Uterus (tissue), 2 donors: ENCODE data around the gene IARS2.

Experiments
- CTCF ChIP-seq, 4 experiments: fragments of 200-600 bp in 2 of 4; fragments of 450-650 bp in 2 of 4; sonication (generic) in 2 of 4; IDR thresholded peaks; one replicate each; pipeline ENCODE4 v1.5.1; 2016 to 2019; ENCODE audit warnings: antibody characterized with exemption in 4 of 4, mild to moderate bottlenecking in 2 of 4, moderate library complexity in 1 of 4
- POLR2A ChIP-seq, 2 donors: fragments of 450-650 bp; IDR thresholded peaks; one replicate each; pipeline ENCODE4 v1.6.1; 2016; ENCODE audit warnings: antibody characterized with exemption in 2 of 2, mild to moderate bottlenecking in 1 of 2, moderate library complexity in 1 of 2

GRCh38 chr1:220092694-220093093, 1.2 kb upstream of the IARS2 start:
- TF ChIP-seq POLR2A (IDR thresholded peaks at IDR 0.05) = no peak
- no peak for TF ChIP-seq CTCF (IDR thresholded peaks at IDR 0.05)
